Measurements from ENCODE around the gene ZNF496. TPM values are rescaled to one million over a fixed set of nuclear protein-coding genes. Genes with fewer than 3 reads are reported as not detected.

ZNF496 gene
- total RNA-seq, 1 experiment from 2014 or later: 12.6 TPM

DNA sequence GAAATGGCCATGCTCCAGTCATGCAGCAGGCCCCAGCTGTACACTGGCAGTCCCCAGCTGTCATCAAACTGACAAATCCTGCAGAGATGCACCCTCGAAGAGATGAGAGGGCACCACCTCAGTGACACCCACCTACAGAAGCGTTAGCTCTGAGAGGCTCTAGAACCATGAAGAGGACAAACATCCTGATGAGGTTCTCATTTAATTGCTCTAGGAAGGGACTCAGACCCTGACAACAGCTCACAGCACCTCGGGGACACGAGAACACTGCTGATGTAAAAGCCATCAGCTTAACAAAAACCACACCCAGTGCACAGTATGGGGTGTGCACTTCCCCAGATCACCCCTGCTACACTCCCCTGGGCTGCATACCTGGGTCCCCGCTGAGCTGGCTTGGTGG is 3.4 kb downstream of the ZNF496 start:
- no peak for DNase-seq (ENCODE audit: low read depth)

DNA sequence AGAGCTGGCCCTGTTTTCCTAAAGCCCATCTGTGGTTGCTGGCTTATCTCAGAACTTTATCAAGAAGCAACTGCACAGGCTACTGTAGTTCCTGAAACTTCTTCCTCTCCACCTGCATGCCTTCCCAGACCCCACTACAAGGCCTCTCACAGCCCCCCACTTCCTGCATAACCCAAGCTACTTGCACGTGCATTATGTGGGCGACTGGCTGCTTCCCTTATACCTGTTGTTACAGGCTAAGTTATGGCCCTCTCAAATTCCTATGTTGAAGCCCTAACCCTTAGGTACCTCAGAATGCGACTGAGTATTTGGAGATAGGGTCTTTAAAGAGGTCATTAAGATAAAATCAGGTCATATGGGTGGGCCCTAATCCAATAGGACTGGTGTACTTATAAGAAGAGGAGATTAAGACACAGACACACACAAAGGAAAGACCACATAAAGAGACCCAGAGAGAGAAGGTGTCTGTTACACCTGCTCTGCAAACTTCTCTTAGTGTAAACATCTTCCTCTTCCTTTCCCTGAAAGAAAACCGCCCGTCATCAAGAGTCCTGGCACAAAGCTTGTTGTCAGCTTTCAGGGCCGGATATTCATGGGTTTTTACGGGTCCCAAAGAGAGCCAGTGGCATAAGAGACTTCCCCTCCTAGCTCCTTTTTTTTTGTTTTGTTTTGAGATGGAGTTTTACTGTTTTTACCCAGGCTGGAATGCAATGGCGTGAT is 5.1 kb downstream of the ZNF496 start:
- no peak for DNase-seq (ENCODE audit: low read depth)

DNA sequence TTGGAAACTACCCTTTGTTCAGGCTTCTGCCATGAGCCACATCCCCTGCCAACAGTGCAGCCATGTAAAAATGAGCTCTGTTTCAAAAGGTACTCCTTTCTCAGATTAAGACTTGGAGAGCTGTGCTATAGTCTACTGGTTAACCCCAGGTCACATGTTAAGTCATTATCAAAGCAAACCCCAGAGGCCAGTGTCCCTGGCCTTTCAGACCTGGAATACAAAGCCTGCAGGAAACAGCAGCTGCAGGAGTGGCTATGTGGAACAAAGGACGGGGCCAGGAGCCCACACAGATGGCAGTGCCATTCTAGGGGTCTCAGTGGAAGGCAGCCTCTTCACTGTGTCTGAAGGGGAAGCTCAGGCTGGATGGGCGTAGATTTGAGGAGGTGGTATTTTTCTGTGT is 6.7 kb downstream of the ZNF496 start:
- no peak for DNase-seq (ENCODE audit: low read depth)

DNA sequence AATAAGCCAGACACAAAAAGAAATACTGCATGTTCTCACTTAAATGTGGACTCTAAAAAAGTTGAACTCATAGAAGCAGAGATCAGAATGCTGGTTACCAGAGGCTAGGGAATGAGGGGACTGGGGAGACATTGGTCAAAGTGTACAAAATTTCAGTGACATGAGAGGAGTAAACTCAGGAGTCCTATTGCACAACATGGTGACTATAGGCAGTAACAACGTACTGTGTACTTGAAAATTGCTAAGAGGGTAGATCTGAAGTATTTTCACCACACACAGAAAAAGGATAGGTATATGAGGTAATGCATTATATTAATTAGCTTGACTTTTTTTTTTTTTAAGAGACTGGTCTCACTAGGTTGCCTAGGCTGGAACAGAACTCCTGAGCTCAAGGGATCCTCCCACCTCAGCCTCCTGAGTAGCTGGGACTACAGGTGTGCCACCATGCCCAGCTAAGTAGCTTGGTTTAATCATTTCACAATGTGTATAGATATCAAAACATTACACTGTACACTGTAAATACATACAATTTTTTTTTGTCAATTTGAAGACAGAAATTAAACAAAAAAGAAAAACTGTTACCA is 7.4 kb downstream of the ZNF496 start:
- DNase-seq (ENCODE audit: low read depth): no peak

DNA sequence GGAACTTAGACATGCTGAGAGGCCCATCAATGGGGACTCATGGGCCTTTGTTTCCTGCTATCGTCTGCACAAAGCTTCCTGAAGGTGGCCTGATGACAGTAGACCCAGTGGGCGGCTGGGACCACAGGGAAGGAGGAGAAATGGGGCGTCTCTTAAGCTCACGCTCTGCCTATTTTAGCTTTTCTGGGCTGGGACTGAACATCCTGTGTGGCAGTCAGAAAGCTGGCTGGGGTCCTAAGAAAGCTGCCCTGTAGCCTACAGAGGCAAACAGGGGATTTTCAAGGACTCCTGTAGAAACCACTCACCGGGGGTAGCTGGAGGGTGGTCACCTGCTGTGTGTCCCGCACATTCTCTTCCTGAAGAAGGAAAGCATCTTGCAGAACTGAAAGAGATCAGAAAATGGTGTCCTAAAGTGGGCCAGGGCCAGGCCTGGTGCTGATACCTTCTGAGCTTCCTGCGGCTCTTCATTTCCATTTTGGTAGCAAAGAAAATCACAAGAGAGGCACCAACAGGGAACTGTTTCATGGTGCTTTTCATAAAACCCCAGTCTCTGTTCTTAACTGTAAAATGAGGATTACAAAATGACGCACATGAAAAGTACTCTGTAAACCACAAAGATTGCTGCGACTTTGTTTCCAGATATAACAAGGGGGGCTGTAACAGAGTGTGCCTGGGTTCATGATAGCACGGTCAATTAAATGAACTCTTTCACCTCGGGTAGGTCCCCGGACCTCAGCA is 8.6 kb downstream of the ZNF496 start:
- no peak for DNase-seq (ENCODE audit: low read depth)

DNA sequence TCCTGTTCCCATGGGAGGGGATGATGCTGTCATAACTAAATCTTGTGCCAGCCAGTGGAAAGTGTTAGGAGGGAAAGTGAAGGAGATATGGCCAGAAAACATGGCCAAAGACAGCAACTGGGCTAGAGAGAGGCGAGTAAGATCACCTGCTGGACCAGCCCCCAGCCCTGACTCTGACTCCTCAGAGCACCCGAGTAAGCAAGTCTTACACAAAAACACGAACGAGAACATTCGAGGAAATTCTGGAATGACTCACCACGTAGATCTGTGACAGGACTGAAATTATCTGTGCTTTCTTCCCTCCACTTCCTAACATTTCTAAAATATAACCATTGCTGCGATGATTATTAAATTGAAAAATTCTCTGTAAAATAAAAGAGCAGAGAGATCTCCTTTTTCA is 9.2 kb downstream of the ZNF496 start:
- no peak for DNase-seq (ENCODE audit: low read depth)

DNA sequence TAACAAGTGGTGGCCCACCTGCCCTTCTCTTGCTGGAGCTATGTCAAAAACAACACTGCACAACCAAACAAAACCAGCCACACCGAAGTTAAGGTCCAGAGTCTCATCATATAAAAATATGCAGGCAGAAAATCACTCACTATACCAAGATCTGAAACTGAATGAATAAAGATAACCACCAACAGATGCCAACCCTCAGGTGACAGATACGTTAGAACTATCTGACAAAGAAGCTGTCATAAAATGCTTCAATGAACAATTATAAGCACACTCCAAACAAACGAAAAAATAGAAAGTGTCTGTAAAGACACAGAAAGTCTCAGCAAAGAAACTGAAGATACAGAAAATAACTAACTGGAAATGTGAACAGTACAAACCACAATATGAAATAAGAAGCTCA is 14.0 kb downstream of the ZNF496 start:
- DNase-seq (ENCODE audit: low read depth): no peak

DNA sequence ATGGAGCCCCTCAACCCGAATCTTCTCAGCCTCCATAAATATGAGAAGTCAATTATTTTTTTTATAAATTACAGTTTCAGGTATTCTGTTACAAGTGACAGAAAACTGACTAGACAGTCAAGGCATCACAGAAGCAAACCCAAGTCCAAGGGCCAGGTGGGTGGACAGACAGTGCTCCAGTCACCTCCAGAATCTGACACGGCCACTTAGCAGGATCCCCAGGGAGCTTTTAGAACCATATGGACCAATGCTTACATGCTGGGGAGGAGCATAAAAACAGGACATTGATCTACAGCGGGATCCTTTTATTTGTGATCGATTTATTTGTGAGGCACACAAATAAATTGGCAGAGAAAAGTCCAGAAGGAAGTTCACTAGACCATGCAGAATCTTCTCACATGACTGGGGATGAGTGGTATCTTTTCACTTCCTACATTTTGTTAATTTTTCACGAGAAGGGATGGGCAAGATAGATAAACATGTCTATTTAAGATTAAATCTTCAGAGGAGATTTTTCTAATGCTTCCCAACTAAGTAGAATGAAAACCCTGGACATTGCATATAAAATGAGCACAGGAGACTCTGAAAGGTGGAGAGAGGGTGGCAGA is 15.0 kb downstream of the ZNF496 start:
- DNase-seq (ENCODE audit: low read depth): no peak

DNA sequence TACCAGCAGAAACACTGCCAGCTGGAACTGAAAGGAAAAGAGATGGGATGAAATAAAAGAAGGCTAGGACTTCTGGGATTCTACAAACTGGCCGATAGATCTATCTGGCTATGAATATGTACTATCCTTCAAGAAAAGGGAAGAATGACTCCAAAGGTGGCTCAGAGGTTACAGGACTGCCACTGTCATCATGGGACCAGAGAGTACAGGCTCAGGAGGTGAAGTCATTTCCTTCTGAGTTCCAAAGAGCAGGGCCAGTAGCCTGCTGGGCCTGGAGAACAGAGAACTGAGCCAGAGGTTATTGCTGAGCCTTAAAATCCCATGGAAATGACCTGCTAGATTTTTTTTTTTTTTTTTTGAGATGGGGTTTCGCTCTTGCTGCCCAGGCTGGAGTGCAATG is 27.6 kb downstream of the ZNF496 start:
- DNase-seq (ENCODE audit: low read depth): no peak

DNA sequence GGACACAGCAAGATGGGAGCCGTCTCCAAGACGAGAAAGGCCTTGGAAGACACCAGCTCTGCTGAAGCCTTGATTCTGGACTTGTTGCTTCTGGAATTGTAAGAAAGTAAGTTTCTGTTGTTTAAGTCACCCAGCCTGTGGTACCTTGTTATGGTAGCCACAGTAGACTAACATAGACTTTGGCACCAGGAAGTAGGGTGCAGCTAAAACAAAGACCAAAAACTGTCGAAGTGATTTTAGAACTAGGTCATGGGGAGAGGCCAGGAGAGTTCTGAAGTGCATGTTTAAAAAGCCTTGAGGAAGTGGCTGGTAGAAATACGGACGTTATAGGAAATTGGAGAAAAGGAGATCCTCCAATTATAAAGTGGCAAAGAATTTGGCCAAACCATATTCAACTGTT is 28.5 kb downstream of the ZNF496 start:
- no peak for DNase-seq (ENCODE audit: low read depth)

DNA sequence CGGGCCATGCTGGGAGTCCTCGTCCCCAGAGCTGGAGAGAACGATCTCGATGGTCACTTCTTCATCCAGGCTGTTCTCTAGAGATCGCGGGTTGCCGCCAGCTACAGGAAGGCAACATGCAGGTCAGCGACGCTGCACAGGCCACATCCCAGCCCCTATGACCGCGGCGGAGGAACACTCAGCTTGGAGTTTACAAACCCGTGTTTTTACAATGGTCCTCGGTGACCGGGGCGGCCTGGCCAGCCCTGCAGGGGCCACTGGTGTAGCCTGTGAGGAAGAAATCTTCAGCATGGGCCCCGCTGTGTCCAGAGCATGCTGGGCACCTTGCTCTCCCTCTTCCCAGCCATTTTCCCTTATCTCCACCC is 30.5 kb downstream of the ZNF496 start:
- no peak for DNase-seq (ENCODE audit: low read depth)

DNA sequence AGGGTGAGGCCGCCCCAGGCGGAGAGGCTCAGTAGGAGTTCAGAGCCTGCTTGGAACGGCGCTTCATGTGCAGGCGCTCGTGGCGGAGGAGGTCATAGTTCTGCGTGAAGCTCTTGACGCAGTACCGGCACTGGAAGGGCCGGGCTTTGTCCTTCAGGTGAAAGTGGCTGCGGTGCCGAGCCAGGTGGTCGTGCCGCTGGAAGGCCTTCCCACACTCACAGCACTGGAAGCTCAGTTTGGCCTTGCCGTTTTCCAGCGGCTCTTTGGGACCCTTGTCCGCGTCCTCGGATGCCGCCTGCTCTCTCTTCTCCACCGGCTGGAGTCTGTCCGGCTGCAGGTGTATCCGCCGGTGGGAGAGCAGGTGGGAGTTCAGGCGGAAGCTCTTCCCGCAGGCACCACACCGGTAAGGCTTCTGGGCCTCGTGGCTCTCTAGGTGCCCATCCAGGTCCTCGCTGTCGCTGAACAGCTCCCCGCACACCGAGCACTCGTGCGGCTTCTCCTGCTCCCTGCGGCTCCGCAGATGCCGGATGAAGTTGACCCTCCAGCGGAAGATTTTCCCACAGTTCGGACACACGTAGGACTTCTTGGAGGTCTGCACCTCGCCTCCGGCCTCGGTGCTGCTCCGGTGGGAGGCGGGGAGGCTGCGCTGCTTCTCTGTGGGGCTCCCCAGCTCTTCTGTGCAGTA is 31.0 kb downstream of the ZNF496 start:
- no peak for DNase-seq (ENCODE audit: low read depth)

DNA sequence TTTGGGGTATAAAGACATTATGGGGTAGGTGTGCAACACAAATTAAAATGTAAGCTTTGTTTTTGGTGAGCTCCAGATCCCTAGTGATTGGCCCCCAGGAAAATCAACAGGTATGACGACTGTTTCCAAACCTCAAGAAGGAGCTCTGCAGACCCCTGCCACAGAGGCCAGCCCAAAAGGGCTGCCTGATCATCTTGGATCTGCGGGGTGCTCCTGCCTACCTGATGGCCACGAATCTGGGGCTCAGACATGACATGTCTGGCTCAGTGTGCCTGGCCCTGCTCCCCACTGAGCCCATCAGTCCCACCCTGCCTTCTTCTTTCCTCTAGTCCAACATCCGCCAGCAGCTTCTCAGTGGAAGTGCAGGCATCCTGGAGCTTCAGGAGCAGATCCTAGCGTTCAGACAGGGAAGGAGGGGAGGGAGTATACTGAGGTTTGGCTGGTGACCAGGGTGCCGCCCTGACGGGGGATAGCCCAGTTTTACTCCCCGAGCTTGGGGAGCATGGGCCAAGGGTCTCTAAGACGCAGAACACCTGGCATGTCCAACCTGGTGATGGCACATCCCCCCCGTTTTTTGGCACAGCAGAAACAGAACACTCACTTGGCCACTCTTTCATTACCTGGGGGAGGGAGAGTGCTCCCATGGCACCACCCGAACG is 31.8 kb downstream of the ZNF496 start:
- no peak for DNase-seq (ENCODE audit: low read depth)

DNA sequence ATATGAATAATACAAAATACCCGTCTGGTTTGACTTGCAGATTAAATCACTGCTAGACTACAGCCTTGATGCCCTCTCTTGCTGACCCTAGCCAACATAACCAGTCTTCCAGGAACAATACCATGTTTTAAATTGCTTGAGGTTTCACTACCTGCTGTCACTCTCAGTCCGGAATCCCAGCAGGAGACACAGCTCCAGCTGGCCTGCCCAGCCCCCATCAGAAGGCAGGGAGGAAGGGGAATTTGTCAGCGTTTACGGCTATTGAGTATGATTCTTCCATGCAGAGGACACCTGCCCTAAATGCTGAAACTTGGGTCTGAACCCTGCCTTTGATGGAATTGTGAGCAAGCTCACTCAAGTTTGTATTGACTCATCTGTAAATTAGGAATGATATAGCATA is 33.0 kb downstream of the ZNF496 start:
- no peak for DNase-seq (ENCODE audit: low read depth)

DNA sequence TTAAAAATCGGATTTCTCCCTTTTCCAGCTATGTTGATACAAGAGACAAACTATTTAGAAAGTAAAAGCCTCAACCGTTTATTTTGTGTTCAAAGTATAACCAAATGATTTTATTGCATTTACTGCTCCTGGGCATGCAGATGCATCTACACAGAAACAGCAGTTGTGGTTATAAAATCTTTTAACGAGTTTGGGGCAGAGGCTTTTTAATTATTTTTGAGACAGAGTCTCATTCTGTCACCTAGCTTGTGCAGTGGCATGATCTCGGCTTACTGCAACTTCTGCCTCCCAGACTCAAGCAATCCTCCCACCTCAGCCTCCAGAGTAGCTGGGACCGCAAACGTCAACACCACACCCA is 33.6 kb downstream of the ZNF496 start:
- no peak for DNase-seq (ENCODE audit: low read depth)

DNA sequence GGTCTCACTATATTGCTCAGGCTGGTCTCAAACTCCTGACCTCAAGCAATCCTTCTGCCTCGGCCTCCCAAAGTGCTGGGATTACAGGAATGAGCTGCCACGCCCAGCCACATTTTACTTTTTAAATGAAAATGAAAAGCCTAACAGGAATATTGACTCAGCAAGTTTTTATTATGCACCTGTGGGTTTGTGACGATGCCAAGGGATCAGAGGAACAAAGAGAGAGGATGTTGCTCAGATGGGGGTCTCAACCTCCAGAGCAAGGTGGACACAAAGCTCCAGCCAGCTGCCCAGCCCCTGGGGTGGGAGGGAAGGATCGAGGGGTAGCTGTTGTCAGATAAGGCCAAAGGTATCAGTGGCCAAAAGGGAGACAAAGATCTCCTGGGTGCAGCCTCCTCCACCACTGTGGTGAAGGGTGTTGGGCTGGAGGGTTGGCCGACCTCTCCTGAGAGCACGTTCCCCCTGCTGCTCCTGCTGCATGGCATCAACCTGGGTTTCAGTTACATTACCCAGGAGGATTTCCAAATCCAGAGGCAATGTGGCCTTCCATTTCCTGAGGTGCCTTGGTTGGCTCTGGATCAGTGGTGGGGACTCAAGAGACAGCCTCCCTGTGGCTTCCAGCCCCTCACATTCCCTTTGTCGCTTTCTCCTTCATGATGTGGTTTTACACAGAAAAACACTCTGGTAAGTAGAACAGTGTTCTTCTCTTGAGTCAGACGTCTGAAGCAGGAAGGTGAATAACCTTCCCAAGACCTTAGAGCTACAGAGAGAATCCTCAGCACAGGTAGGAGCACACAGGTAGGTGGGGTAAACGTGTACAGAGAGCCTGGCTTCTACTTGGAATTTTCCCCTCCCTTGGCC is 34.2 kb downstream of the ZNF496 start:
- no peak for DNase-seq (ENCODE audit: low read depth)

DNA sequence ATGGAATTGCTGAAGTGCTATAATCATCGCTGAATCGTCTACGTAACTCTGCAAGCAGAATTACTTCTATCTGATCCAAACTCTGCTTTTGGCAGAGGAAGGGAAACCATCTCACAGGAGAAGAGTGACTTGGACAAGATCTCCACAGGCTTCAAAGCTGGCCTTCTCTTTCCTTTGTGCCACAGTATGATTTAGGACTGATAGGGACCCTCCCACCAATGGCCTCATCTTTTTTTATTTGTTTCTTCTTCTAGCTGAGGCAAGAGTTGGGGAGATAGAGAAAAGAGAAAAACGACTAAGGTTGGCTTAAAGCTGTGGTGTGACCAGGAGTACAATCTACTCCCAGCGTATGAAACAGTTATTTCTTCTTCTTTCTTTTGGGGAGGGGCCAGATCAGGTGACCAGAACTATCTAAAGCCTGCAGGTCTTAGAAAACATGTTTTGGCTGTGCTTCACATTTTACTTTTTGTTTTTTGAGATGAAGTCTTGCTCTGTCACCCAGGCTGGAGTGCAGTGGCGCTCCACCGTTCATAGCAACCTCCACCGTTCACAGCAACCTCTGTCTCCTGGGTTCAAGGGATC is 35.0 kb downstream of the ZNF496 start:
- no peak for DNase-seq (ENCODE audit: low read depth)

DNA sequence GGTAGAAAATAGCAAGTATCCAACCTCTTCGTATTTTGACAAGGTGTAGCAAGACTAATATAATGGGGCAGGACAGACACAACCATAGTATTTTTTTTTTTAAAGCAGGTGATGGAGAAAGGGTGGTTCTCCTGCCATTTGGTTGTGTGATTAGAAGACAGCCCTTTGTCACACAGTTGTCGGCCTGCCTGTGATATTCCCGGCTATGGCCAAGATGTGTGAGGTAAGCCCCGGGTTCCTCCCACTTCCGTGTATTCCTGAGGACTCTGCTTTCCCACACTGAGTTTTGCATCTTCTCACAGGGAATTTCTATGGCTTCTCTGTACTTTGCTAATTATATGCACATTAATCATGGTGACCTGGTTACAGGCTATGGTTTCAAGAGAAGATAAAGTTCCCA is 35.9 kb downstream of the ZNF496 start:
- no peak for DNase-seq (ENCODE audit: low read depth)

DNA sequence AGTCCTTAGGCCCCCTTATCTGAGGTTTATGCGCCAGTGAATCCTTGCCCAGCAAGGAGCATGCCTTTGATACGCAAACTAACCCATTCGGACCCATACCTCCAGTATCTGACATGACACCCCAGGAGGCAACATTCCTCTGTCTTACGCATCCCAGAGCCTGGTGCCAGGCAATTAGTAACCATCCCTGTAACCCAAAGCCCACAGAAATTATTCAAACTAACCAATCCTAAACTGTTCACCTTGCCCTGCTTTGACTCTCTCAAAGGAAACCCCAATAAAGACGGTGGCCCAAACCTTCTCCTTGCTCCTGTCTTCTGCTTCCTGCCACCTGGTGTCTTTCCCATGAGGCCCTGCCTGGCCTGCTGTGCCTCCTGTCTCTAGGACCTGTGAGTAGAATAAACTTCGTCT is 36.4 kb downstream of the ZNF496 start:
- no peak for DNase-seq (ENCODE audit: low read depth)

DNA sequence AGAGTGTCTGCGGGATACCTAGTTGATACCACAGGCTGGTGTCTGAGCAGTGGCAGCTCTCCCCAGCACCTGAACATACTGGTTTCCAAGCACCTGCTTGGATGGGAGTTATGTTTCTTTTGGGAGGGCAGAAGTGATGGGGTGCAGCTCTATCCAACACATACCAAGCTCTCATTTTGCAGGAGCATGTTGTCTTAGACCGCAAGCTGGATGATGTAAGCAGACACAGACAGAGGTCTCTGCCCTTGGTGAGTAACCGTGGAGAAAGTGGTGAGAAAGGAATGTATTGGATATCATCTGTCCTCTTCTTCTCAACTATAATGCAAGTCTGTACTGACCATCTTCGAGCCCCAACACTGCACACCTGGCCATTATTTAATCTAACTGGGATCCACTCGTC is 37.4 kb downstream of the ZNF496 start:
- DNase-seq (ENCODE audit: low read depth): peak; percentile 66

DNA sequence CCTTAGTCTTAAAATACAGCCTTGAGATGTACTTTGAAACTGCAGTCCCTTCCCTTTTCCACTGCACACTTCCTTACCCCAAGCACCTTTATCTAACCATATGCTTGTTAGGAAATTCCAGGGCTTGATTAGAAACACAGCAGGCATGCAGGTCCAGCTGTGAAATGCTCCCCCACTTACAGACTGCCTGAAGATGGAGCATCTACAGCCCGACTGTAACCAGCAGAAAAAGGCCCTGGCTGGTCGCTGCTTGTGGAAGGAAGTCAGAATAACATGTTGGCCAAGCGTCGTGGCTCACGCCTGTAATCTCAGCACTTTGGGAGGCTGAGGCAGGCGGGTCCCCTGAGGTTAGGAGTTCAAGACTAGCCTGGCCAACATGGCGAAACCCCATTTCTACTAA is 38.6 kb downstream of the ZNF496 start:
- no peak for DNase-seq (ENCODE audit: low read depth)
